Omental fat pad (tissue), 4 donors: ENCODE measurements around the gene KRTCAP2. TPM values are rescaled to one million over a fixed set of nuclear protein-coding genes. Genes with fewer than 3 reads are reported as not detected.

Experiments used
- ATAC-seq: fragments of 150-250 bp; one replicate; pipeline ENCODE4 v1.9.1; 2016; ENCODE audit warnings: mild to moderate bottlenecking, moderate library complexity; ENCODE audit not compliant: low FRiP score
- DNase-seq: peaks from one replicate; pipeline ENCODE4 v3.0.0-alpha.2; 2019; ENCODE audit warnings: low spot score
- CTCF ChIP-seq, 3 donors: fragments of 450-650 bp; IDR thresholded peaks; one replicate each; pipeline ENCODE4 v1.5.1; 2016 to 2017; ENCODE audit warnings: antibody characterized with exemption in 3 of 3, mild to moderate bottlenecking in 3 of 3, moderate library complexity in 2 of 3
- total RNA-seq, 4 donors: library from RNA; depleted of rRNA; stranded (reverse); fragments of >200 nt; gene quantifications; one replicate each; pipeline ENCODE4 v1.1.0, GENCODE V29; 2016

The KRTCAP2 gene
- total RNA-seq, 4 donors from 2014 or later: 77.9 to 171 (median 99.7) TPM

GRCh38 chr1:155202731-155203515 is 29.8 kb upstream of the KRTCAP2 start:
- TF ChIP-seq CTCF (IDR thresholded peaks at IDR 0.05): no peak
- no peak for ATAC-seq
- no peak for DNase-seq

- TF ChIP-seq CTCF (IDR thresholded peaks at IDR 0.05): no peak
- DNase-seq (no peak), ATAC-seq (no peak)
Measured at GRCh38 chr1:155202198-155202597, 29.1 kb upstream of the KRTCAP2 start.

GRCh38 chr1:155200920-155201319 is 27.8 kb upstream of the KRTCAP2 start:
- TF ChIP-seq CTCF (IDR thresholded peaks at IDR 0.05): no peak
- no peak for ATAC-seq
- no peak for DNase-seq

- no peak for ATAC-seq
- DNase-seq: no peak
- no peak for TF ChIP-seq CTCF (IDR thresholded peaks at IDR 0.05)
Measured at GRCh38 chr1:155199792-155200191, 26.7 kb upstream of the KRTCAP2 start.

GRCh38 chr1:155198547-155198906 is 25.4 kb upstream of the KRTCAP2 start:
- DNase-seq: no peak
- no peak for TF ChIP-seq CTCF (IDR thresholded peaks at IDR 0.05)
- no peak for ATAC-seq

GRCh38 chr1:155197901-155198546 is 24.9 kb upstream of the KRTCAP2 start:
- no peak for ATAC-seq
- no peak for DNase-seq
- no peak for TF ChIP-seq CTCF (IDR thresholded peaks at IDR 0.05)
